HEK293T (cell line): ENCODE measurements around the gene CDH20.

Experiments used
- BHLHE40 ChIP-seq: fragments of 450-650 bp; IDR thresholded peaks from 2 replicates; pipeline ENCODE4 v1.6.1; 2016; ENCODE audit warnings: mild to moderate bottlenecking, moderate library complexity, borderline replicate concordance
- FOXA1 ChIP-seq: fragments of 450-650 bp; IDR thresholded peaks from 2 replicates; pipeline ENCODE4 v1.6.1; 2016; ENCODE audit warnings: mild to moderate bottlenecking
- FOXM1 ChIP-seq: fragments of 450-650 bp; IDR thresholded peaks from 2 replicates; pipeline ENCODE4 v1.6.1; 2017; ENCODE audit warnings: mild to moderate bottlenecking, borderline replicate concordance
- L3MBTL2 ChIP-seq: fragments of 450-650 bp; conservative IDR thresholded peaks from 2 replicates; pipeline ENCODE4 v1.6.1; 2016; ENCODE audit warnings: mild to moderate bottlenecking
- LEF1 ChIP-seq: fragments of 450-650 bp; IDR thresholded peaks from 2 replicates; pipeline ENCODE4 v1.6.1; 2017; ENCODE audit warnings: mild to moderate bottlenecking, borderline replicate concordance
- NFRKB ChIP-seq: fragments of 450-650 bp; IDR thresholded peaks from 2 replicates; pipeline ENCODE4 v1.6.1; 2016; ENCODE audit warnings: mild to moderate bottlenecking, moderate library complexity
- SP1 ChIP-seq: fragments of 450-650 bp; IDR thresholded peaks from 2 replicates; pipeline ENCODE4 v1.6.1; 2017
- SUZ12 ChIP-seq: fragments of 450-650 bp; IDR thresholded peaks from 2 replicates; pipeline ENCODE4 v1.6.1; 2016; ENCODE audit warnings: mild to moderate bottlenecking
- TARDBP ChIP-seq: fragments of 450-650 bp; IDR thresholded peaks from 2 replicates; pipeline ENCODE4 v1.6.1; 2016
- ZNF384 ChIP-seq: fragments of 450-650 bp; IDR thresholded peaks from 2 replicates; pipeline ENCODE4 v1.6.1; 2016
- TF ChIP-seq, protein P1 (sequence below): fragments of 450-650 bp; IDR thresholded peaks from 2 replicates; pipeline ENCODE4 v1.6.1; 2016

DNA sequence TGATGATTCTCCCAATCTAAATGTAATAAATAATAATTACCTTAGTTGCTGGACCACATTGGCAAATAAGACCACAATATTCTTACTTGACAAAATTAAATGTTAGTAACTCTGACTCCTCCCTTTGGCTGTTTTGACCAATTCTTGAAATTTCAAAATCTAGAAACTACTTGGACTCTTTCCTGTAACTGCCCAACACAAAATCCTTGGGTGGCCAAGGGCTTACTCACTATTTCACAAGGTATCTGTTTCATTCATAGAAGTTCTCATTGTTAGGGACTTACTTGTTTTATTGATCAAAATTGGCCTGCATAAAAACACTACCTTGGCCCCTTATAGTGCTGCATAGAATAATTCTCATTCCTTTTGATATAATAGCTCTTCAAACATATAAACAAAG, 19.4 kb downstream of the CDH20 start:
- TF ChIP-seq TARDBP (no peak), NFRKB (no peak), SP1 (no peak), LEF1 (no peak), SUZ12 (no peak), FOXM1 (no peak), L3MBTL2 (no peak), BHLHE40 (no peak), FOXA1 (no peak), ZNF384 (no peak)
- TF ChIP-seq, protein P1, sequence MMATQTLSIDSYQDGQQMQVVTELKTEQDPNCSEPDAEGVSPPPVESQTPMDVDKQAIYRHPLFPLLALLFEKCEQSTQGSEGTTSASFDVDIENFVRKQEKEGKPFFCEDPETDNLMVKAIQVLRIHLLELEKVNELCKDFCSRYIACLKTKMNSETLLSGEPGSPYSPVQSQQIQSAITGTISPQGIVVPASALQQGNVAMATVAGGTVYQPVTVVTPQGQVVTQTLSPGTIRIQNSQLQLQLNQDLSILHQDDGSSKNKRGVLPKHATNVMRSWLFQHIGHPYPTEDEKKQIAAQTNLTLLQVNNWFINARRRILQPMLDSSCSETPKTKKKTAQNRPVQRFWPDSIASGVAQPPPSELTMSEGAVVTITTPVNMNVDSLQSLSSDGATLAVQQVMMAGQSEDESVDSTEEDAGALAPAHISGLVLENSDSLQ: no peak
